HT1080 (cell line): ENCODE data around the gene GPR171. TPM values are rescaled to one million over a fixed set of nuclear protein-coding genes. Genes with fewer than 3 reads are reported as not detected.

ENCODE experiments used
- DNase-seq: peaks from one replicate; pipeline ENCODE4 v3.0.0-alpha.2; 2015; ENCODE audit warnings: low read depth
- small RNA-seq: library from RNA; depleted of rRNA; stranded (forward); fragments of <200 nt; gene quantifications from one replicate; pipeline ENCODE3, GENCODE V24; 2014
- total RNA-seq: library from RNA; depleted of rRNA; stranded (reverse); fragments of >200 nt; shearing (Covaris generic); gene quantifications from 2 replicates; pipeline ENCODE4 v1.2.3, GENCODE V29; 2014; rRNA removed

The GPR171 gene
- total RNA-seq, 1 experiment from 2014 or later = not detected

DNA sequence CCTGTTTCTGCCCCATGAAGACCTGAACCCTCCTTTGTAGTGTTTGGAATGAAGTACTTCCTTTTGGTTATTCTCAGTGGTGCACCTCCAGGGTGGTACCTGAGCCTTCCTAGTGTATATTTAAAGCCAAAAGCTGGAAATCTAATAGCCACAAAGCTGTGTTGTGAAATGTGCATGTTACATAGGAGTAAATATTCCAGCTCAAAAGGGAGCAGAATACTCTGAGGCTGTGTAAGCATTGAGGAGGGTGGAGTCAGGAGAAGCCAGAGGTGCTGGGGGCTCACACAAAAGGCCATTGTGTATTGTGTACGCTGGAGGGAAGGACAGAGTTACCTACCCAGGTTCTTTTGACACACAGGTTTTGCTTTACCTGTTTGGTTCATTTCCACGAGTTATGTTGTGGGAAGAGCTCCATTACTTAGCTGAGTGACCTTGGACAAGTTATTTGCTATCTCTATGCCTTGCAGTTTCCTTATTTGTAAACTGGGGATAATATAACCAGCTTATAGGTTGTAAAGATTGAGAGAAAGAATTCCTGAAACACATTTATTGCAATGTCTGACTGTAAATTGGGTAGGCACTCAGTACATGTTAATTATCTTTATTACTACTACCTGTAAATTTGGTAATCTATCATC is 24.7 kb downstream of the GPR171 start:
- no peak for DNase-seq

DNA sequence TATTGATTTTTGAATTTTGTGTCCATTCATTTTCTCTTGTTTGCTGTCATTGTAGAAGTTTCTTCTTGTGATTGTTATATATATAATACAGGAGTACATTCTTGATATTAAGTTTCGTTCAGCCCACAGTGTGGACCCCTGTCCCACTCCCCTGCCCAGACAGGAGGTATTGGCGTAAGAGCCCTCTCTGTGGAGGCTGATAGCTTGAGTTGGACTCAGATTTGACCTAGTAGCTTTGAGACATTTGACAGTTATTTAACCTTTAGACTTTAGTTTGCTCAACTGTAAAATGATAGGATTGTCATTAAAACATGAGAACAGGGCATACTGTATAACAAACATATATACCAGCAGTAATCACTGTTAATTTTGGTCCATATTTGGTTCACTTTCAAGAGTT is 27.1 kb downstream of the GPR171 start:
- no peak for DNase-seq

DNA sequence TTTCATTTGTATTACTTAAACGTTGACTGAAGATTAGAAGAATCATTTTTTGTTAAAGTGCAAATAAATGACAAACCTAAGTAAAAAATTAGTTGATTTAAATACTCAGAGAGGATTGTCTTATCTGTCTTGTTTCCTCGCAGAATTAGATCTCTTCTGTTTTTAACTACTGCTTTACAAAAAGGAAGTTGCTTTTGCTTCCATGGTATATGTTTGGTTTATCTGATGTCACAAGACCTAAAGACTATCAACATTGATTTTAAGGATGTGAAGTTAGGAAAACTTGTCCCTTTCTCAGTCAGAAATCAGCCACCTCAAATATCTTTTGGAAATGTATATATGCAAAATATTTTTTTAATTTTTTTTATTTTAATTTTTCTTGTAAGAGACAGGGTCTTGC is 28.7 kb downstream of the GPR171 start:
- no peak for DNase-seq

DNA sequence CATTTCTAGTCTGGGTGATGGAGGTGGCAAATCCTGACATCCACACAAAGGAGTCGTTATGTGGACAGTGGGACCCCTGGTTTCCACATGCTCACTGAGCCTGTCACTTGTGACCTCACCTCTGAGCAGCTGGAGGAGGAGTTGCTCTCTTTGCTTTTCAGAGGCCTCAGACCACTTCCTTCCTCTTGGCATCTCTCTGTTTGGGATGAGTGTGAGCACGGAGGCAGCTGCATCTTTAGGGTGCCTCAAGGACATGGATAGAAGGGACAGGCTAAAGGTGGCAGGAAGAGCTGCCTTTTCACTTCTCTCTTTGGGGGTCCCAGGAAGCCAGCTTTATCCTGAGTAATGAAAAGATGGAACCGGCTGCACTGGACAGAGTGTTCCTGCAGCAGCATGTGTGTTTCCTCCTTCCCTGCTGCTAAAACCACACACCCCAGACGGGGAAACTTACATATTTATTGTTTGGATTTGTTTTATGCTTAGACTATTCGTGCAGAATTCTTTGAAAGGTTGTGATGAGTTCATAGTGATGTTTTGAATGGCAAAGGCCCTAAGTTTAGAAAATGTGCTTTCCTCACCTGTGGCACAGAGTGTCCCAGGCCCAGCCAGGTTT is 31.8 kb downstream of the GPR171 start:
- peak; percentile 72 for DNase-seq

DNA sequence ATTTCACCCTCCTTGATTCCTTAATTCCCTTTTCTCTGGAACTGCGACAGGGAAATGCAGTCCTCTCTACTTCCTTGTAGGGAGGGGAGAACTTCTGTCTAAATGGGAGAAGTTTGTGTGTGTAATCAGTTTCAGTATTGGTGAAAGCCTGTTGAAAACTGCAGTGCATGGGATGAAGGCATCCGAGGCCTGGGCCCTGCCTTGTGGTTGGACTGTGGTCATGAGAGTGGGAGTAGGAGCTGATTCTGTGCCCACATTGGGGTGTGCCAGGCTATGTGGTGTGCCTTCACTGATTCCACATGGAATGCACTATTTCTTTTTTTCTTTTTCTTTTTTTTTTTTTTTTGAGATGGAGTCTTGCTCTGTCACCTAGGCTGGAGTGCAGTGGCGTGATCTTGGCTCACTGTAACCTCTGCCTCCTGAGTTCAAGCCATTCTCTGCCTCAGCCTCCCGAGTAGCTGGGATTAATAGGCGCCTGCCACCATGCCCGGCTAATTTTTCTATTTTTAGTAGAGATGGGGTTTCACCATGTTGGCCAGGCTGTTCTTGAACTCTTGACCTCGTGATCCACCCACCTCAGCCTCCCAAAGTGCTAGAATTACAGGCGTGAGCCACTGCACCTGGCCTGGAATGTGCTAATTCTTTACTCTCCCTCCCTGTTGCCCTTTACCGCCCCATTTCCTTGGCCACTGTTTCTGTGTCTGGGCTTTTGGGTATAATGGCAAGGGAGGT is 32.9 kb downstream of the GPR171 start:
- DNase-seq = peak; percentile 48

DNA sequence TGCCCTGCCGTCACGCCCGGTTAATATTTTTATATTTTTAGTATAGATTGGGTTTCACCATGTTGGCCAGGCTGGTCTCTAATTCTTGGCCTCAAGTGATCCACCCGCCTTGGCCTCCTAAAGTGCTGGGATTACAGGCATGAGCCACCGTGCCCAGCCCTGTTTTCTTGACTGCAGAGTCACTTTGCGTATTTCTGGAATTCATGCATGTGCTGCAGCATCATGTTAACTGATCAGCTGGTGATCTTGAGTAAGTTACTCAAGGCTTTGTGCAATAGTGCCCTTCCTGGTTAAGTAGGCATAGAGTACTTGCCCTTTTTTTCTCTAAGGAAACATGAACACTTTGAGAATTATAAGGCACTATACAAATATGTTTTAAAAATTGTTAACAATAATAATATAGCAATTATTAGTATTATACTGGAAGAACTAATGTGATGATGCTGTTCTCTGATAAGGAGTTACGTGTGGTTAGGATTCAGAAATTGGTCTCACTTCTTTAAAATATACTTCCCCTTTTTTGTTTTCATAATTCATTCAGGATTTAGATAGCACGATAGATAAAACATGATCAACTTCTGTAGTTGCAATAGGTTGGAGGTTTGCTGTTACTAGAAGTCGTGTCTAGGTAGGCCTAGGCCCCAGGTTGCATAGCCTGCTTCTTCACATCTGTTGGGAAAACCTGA is 33.6 kb downstream of the GPR171 start:
- no peak for DNase-seq

DNA sequence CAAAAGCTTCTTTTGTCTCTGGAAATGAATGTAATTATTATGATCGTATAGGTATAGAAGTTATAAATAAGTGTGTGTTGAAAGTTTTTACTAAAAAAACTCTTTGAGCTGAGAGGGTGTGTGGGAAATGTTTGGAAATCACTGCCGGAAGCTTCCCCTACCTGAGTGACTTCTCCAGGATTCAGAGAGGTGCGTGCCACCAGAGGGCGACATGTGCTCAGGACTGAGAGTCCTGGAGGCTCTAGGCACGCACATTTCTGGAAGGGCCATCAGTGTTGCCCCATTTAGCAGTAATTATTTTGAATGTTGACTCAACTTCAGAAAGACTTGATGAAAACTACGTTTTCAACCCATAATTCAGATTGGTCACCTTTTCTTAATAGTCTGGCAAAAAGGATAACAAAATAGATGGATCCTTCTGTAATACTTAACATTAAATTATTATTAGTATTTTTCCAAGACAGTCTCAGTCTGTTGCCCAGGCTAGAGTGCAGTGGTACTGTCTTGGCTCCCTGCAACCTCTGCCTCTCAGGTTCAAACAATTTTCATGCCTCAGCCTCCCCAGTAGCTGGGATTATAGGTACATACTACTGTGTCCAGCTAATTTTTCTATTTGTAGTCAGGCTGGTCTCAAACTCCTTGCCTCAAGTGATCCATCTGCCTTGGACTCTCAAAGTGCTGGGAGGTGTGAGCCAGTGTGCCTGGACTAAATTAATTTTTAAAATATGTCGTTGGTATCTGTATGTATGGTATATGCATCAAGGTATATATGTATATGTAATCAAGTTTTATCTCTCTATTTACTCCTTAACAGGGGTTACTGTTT is 34.5 kb downstream of the GPR171 start:
- DNase-seq = peak; percentile 61

DNA sequence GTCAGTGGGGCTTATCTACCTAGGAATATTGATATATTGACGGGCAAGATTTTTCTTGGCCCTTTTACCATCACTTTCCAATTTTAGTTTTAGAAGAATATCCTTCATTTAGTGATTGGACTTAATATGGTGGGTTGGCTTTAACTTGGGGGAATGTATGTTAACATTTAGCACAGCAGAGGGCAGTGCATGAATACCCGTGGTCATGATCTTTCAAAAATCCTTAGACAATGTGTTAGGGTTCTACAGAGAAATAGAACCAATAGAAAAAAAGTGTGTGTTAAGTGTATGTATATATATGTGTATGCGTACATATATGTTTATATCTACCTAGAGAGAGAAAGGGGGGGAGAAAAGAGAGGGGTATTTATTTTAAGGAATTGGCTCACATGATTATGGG is 36.9 kb downstream of the GPR171 start:
- DNase-seq = no peak

DNA sequence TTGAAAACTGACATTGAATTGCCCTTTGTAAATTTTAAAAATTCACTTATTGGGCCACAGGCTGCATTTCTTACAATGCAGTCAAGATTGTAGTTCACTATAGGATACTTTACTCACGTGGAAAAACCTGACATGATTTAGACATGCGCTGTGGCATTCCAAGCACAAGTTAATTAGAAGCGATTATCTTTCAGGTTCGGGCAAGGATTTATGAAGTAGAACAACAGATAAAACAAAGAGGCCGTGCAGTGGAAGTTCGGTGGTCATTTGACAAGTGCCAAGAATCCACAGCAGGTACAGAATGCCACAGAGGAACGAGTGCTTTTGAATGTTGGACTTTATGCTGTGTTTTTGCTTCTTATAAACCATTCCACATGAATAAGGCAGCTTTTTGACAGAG is 37.8 kb downstream of the GPR171 start:
- no peak for DNase-seq

DNA sequence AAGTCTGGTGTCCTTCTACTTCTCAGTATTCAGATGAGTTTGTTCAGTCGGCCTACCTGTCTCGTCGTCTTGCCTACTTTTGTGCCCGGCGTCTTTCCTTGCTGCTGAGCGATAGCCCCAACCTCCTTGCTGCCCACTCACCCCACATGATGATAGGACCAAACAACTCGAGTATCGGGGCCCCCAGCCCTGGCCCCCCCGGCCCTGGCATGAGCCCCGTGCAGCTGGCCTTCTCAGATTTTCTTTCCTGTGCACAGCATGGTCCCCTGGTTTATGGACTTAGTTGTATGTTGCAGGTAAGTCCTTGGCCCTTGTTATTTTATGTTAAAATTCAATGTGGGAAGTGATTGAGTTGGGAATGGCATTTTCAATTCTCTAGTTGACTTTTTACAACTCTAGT is 43.2 kb downstream of the GPR171 start:
- DNase-seq = no peak

DNA sequence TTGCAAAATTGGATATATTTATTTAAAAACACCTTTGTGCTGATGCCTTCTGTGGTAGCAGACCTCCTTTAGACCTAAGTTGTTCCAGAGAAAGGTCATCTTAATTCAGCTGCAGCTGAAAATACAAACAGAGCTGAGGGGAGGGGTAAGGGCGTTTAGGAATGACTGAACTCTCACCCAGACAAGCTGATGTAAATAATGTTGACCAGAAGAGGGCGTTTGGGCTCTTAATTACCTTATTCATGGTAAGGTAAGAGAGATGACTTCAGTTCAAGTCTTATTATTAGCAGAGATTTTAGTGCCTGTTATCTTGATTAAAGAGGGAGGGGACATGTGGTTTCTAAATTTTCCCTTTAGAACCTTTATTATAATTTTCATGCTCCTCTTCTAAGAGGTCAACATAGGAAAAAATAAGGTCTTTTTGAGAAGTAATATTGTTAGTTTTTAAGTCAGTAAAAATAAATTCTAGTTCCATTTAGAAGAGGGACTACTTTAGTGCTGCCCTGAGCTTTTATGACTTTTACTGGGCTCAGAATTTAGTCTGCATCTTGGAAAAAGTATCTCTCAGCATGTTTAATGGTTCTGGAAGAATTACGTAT is 46.3 kb downstream of the GPR171 start:
- DNase-seq = peak; percentile 63

DNA sequence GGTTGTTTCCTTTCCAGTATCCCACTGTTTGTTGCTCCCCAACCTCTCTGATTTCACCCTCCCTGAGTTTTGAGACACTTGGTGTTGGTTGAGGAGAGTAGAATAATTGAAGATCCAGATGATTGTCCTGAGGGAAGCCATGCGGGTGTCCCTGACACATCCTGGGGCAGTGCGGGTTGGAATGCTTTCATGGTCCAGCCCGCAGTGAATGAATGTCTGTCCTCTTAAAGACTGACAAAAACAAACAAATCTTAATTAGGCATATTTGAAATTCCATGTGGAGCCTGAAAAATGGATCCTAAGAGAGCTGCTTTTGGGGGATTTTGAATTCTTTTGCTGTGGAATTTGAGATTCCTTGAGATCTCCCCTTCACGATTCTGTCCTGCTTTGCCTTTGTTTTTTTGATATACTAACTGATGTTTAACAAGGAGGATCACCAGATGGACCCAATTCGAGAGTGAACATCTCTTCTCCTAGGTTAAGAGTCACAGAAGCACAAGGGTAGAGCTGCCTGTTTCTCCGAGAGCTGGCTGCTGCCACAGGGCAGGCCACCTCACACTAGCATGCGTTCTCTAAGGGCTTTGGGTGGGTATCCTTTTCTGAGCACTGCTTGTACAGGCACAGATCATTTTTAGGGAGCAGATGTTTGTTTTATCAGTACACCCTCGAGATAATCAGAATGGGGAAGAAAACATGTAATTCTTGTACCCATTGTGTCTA is 47.4 kb downstream of the GPR171 start:
- DNase-seq = no peak

DNA sequence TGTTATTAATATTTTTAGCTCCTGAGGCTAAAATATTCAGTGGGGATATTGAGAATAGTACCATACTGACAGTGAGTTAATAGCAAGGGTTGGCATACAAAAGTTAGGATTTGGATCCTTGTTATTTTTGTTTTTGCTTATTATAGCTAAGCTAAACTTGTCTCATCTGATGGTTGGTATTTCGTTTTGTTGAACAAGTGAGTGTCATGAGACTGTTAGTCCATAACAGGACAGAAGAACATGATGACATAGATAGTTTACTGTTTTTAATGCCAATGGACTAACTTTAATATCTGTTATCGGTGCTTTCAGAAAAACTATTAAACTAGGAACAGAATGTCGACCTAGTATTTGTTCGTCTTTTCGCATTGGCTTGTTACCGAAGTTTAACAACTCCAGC is 48.5 kb downstream of the GPR171 start:
- DNase-seq = no peak

DNA sequence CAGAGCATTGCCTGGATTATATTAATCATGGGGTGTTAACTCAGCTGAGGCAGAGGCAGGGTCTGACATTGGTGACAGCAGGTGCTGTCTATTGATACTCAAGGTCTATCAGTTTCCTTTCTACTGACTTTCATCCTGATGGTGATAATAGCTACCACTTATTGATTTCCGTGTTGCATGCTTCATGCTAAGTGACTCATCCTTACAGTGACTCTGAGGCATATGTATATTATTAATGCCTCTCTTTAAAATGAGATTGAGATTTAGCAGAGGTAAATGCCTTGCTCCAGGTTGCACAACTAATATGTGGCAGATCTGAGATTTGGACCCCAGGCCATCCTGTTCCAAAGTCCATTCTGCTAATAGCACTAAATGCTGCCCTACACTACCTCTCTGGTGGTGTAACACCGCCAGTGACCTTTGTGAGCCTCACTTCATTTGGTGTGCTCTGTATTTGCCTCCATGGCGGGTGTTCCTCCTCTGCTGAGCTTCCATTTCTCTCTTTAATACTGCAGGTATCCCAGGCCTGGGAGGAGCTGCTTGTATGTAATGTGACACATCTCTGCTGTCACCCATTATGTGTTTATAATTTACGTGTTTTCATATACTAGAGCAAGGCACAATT is 50.4 kb downstream of the GPR171 start:
- no peak for DNase-seq

Small RNA genes lying within 50 kb of the gene (small RNA-seq; reads per million reads assigned to genes)
- gene RNA5SP145 = 0.25 reads per million, percentile 18 among the genes with 10 or more reads in this experiment

Other genes with a start within 250 kb of the GPR171 start
- gene CLRN1, start 230.5 kb downstream of the GPR171 start, total RNA-seq = not detected in 2 replicates
- gene MED12L, start 117.6 kb downstream of the GPR171 start, total RNA-seq = 1.5 and 2.0 TPM in 2 replicates
- gene P2RY14, start 75.3 kb upstream of the GPR171 start, total RNA-seq = not detected in 2 replicates
- 1.3 and 2.2 TPM in 2 replicates for gene GPR87, start 113.6 kb upstream of the GPR171 start, total RNA-seq
- gene P2RY13, start 126.3 kb upstream of the GPR171 start, total RNA-seq = not detected in 2 replicates
- not detected in 2 replicates for gene P2RY12, start 181.5 kb upstream of the GPR171 start, total RNA-seq